Esophagus squamous epithelium (tissue), 5 donors: ENCODE results near the gene OGFOD3. TPM values are rescaled to one million over a fixed set of nuclear protein-coding genes. Genes with fewer than 3 reads are reported as not detected.

Experiments
- DNase-seq: peaks from one replicate; lab custom pipeline; 2025; lab: John Stamatoyannopoulos, UW
- H3K27ac ChIP-seq, 4 donors: fragments of 200-600 bp; sonication (generic); one replicate each; pipeline ENCODE4 v1.5.1; 2016 to 2019; ENCODE audit warnings: mild to moderate bottlenecking in 1 of 4
- H3K27me3 ChIP-seq, 4 donors: fragments of 200-600 bp; sonication (generic); 1 replicate in 3 of 4; 2 replicates in 1 of 4; pipeline versions ENCODE4 v1.5.1 to v1.6.0; 2017 to 2021; ENCODE audit warnings: antibody characterized with exemption in 1 of 4
- H3K36me3 ChIP-seq, 3 donors: fragments of 200-600 bp; sonication (generic); one replicate each; pipeline ENCODE4 v1.5.1; 2016 to 2019
- H3K4me1 ChIP-seq, 3 donors: fragments of 200-600 bp; sonication (generic); one replicate each; pipeline ENCODE4 v1.5.1; 2017 to 2019
- H3K4me3 ChIP-seq, 4 donors: fragments of 200-600 bp; sonication (generic); 1 replicate in 3 of 4; 2 replicates in 1 of 4; pipeline ENCODE4 v1.5.1; 2016 to 2019; ENCODE audit warnings: mild to moderate bottlenecking in 2 of 4, moderate library complexity in 1 of 4
- H3K9me3 ChIP-seq, 3 donors: fragments of 200-600 bp; sonication (generic); one replicate each; pipeline ENCODE4 v1.5.1; 2016 to 2019
- POLR2A ChIP-seq, 4 donors: fragments of 450-650 bp; IDR thresholded peaks; one replicate each; pipeline ENCODE4 v1.6.1; 2017; ENCODE audit warnings: antibody characterized with exemption in 4 of 4, mild to moderate bottlenecking in 4 of 4, moderate library complexity in 3 of 4
- WGBS, 2 donors: methylation state at CpG; one replicate each; pipeline ENCODE4 v1.1.5; 2018; 5-methylcytosine and 5-hydroxymethylcytosine counted together
- intact Hi-C: fragments of 100-400 bp; cut with DNase I; formaldehyde crosslinking; loops from one replicate; pipeline ENCODE4 v1.15.0; 2022
- total RNA-seq, 4 donors: library from RNA; depleted of rRNA; stranded (reverse); fragments of >200 nt; gene quantifications; one replicate each; pipeline ENCODE4 v1.1.0, GENCODE V29; 2016
- TF ChIP-seq, protein P1 (sequence below), 6 experiments: fragments of 450-650 bp in 4 of 6; fragments of 200-600 bp in 2 of 6; sonication (generic) in 2 of 6; IDR thresholded peaks; one replicate each; pipeline ENCODE4 v1.5.1; 2016 to 2019; ENCODE audit warnings: antibody characterized with exemption in 6 of 6, mild to moderate bottlenecking in 4 of 6, moderate library complexity in 4 of 6
- donor health status: DM: yes; HTN: yes; CAD: no.

OGFOD3 gene
- total RNA-seq, 4 donors from 2014 or later: 11.9 to 26.7 (median 19.4) TPM

DNA sequence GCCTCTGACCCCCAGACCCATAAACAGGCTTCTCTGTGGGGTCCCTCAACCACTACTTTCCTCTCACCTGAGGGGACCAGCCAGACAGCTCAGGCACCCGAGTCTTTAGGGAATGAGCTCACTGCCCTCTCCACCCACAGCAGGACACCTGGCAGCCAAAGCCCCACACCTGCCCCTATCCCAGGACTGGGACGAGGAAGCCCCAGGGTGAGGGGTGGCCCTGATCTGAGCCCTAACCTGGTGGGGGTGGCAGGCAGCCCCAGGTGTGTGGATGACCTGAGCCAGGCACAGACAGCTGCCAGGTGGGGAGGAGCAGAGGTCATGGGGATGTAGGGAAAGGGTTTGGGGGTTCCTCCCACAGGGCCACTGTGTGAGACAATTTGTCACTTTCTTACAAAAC lies 61.0 kb downstream of the OGFOD3 start:
- no peak overlapping the region for H3K4me3 ChIP-seq
- no peak for DNase-seq
- no peaks in the 10 kb centered on the region for H3K36me3 ChIP-seq
- H3K9me3 ChIP-seq: no peaks in the 10 kb centered on the region
- peaks cover 0 to 83% (median 1%) of the 10 kb centered on the region in 4 donors for H3K27me3 ChIP-seq
- 63% methylated on average over 1 of the region's 2 CpGs; no CpG with 5 or more reads in 1 of the 2 donors for WGBS, 2 donors
- H3K27ac ChIP-seq: no peak overlapping the region
- peaks cover 0 to 24% (median 0%) of the 10 kb centered on the region in 3 donors for H3K4me1 ChIP-seq
- intact Hi-C loops: loop anchor here (10.0 kb wide), 1 partner anchor 197 kb away; no protein-coding TSS in a partner anchor
- TF ChIP-seq, protein P1, sequence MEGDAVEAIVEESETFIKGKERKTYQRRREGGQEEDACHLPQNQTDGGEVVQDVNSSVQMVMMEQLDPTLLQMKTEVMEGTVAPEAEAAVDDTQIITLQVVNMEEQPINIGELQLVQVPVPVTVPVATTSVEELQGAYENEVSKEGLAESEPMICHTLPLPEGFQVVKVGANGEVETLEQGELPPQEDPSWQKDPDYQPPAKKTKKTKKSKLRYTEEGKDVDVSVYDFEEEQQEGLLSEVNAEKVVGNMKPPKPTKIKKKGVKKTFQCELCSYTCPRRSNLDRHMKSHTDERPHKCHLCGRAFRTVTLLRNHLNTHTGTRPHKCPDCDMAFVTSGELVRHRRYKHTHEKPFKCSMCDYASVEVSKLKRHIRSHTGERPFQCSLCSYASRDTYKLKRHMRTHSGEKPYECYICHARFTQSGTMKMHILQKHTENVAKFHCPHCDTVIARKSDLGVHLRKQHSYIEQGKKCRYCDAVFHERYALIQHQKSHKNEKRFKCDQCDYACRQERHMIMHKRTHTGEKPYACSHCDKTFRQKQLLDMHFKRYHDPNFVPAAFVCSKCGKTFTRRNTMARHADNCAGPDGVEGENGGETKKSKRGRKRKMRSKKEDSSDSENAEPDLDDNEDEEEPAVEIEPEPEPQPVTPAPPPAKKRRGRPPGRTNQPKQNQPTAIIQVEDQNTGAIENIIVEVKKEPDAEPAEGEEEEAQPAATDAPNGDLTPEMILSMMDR (IDR thresholded peaks at IDR 0.05): no peak
- no peak for TF ChIP-seq POLR2A (IDR thresholded peaks at IDR 0.05)

DNA sequence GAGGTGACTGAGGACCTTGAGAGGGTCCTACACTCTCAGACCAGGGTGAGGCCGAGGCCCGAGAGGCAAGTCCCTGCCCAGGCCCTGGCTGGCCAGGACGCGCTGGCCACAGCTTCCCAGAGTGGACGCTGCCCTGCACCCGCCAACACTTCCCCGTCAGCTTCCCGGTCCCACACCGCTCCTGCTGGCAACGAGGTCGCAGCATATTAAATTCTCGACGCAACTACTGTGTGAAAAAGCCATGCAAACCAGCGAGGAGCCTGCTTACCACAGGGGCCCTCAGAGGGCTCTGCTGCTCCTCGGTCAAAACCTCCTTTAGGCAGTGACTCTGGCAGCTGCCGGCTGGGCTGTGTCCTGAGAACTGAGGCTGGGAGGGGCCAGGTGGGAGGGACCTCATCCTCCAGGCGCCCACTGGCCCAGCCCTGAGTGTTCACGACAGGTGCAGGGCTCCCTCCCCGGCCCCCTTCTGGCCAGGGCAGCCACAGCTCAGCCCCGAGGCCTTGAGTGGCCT lies 61.5 kb downstream of the OGFOD3 start:
- TF ChIP-seq, protein P1 (IDR thresholded peaks at IDR 0.05): no peak
- TF ChIP-seq POLR2A (IDR thresholded peaks at IDR 0.05): no peak
- DNase-seq: no peak
- H3K4me3 ChIP-seq: no peak overlapping the region
- WGBS, 2 donors: 24 to 61% methylated on average over 5 to 16 of the region's 20 CpGs
- no peaks in the 10 kb centered on the region for H3K36me3 ChIP-seq
- H3K27me3 ChIP-seq: peaks cover 0 to 79% (median 1%) of the 10 kb centered on the region in 4 donors
- no peak overlapping the region for H3K27ac ChIP-seq
- peaks cover 0 to 26% (median 3%) of the 10 kb centered on the region in 3 donors for H3K4me1 ChIP-seq
- H3K9me3 ChIP-seq: no peaks in the 10 kb centered on the region
- intact Hi-C loops: loop anchor here (10.0 kb wide), 1 partner anchor 198 kb away; no protein-coding TSS in a partner anchor

- H3K4me1 ChIP-seq: peaks cover 0 to 32% (median 3%) of the 10 kb centered on the region in 3 donors
- peak overlapping the region in 1 of 4 donors; percentile 21 for H3K27ac ChIP-seq
- WGBS, 2 donors: 20 to 25% methylated on average over 1 to 9 of the region's 11 CpGs
- no peaks in the 10 kb centered on the region for H3K9me3 ChIP-seq
- intact Hi-C loops: loop anchor here (10.0 kb wide), 1 partner anchor 199 kb away; no protein-coding TSS in a partner anchor
- no peak for DNase-seq
- H3K4me3 ChIP-seq: no peak overlapping the region
- TF ChIP-seq, protein P1 (IDR thresholded peaks at IDR 0.05): no peak
- no peak for TF ChIP-seq POLR2A (IDR thresholded peaks at IDR 0.05)
- peaks cover 0 to 81% (median 1%) of the 10 kb centered on the region in 4 donors for H3K27me3 ChIP-seq
- no peaks in the 10 kb centered on the region for H3K36me3 ChIP-seq
These were observed 62.5 kb downstream of the OGFOD3 start for GRCh38 chr17:82355770-82356427.

GRCh38 chr17:82354804-82355308 lies 63.5 kb downstream of the OGFOD3 start:
- Histone ChIP-seq H3K4me1 (peaks cover 0 to 32% (median 3%) of the 10 kb centered on the region in 3 donors), H3K9me3 (no peaks in the 10 kb centered on the region), H3K27ac (no peak overlapping the region), H3K36me3 (no peaks in the 10 kb centered on the region), H3K27me3 (peaks cover 0 to 84% (median 1%) of the 10 kb centered on the region in 4 donors), H3K4me3 (no peak overlapping the region)
- intact Hi-C loops: loop anchor here (10.0 kb wide), 1 partner anchor 200 kb away; no protein-coding TSS in a partner anchor
- DNase-seq: no peak
- TF ChIP-seq, protein P1 (IDR thresholded peaks at IDR 0.05): no peak
- TF ChIP-seq POLR2A (IDR thresholded peaks at IDR 0.05): no peak
- 71 to 84% methylated on average over 7 of the region's 7 CpGs for WGBS, 2 donors

DNA sequence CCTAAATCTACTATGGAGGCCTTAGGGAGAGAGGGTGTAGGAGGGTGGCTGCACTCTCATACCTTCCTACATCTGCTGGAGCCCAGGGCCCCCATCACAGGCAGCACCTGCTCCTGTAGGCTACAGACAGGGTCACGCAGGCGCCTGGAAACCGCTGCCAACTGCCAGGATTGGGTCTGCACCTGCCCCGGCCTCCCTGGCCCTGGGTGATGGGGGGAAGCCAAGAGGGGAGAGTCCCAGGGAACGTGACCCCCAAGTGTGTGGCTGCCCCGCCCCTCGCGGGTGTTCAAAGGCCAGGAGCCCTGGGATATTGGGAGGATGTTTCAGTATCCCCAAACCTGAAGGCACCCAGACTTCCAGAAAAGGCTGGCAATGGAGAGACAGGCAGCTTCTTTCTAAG lies 64.9 kb downstream of the OGFOD3 start:
- no peaks in the 10 kb centered on the region for H3K9me3 ChIP-seq
- DNase-seq: no peak
- H3K36me3 ChIP-seq: no peaks in the 10 kb centered on the region
- H3K4me3 ChIP-seq: no peak overlapping the region
- WGBS, 2 donors: 70% methylated on average over 7 of the region's 8 CpGs; no CpG with 5 or more reads in 1 of the 2 donors
- intact Hi-C loops: loop anchor here (10.0 kb wide), 1 partner anchor 201 kb away; no protein-coding TSS in a partner anchor
- TF ChIP-seq POLR2A (IDR thresholded peaks at IDR 0.05): no peak
- TF ChIP-seq, protein P1 (IDR thresholded peaks at IDR 0.05): no peak
- H3K4me1 ChIP-seq: peaks cover 0 to 26% (median 3%) of the 10 kb centered on the region in 3 donors
- H3K27ac ChIP-seq: no peak overlapping the region
- H3K27me3 ChIP-seq: peaks cover 0 to 83% (median 0%) of the 10 kb centered on the region in 4 donors
